Middle frontal gyrus (tissue), 1 donor: ENCODE results near the gene RBMX.
"Not testable (repeated sequence)": the region's sequence is repeated elsewhere in the genome, so short reads cannot be mapped to it uniquely, and the experiment has no call there.

Source experiments
- DNase-seq: peaks from one replicate; pipeline ENCODE4 v3.0.0-alpha.2; 2015; ENCODE audit warnings: low spot score; ENCODE audit errors: extremely low spot score

The RBMX gene

GRCh38 chrX:136880452-136881013 is at the start of gene RBMX:
Gene RBMX (minus strand): TSS chrX:136880725. CDS start chrX:136879427, 1,298 bp downstream.
- peak; percentile 82 for DNase-seq

GRCh38 chrX:136921438-136921837 is 40.9 kb upstream of the RBMX start:
- not testable (repeated sequence) for DNase-seq

- DNase-seq, result no peak
These were observed 39.5 kb upstream of the RBMX start for GRCh38 chrX:136920001-136920400.

GRCh38 chrX:136916827-136917226 is 36.3 kb upstream of the RBMX start:
- DNase-seq, result no peak

GRCh38 chrX:136911661-136912060 is 31.1 kb upstream of the RBMX start:
- DNase-seq, result not testable (repeated sequence)

GRCh38 chrX:136911253-136911652 is 30.7 kb upstream of the RBMX start:
- DNase-seq, result no peak

- no peak for DNase-seq
These were observed 30.1 kb upstream of the RBMX start for GRCh38 chrX:136910565-136911035.

GRCh38 chrX:136909706-136910564 is 29.4 kb upstream of the RBMX start:
- no peak for DNase-seq

- peak; percentile 31 for DNase-seq
These were observed 28.7 kb upstream of the RBMX start for GRCh38 chrX:136909119-136909705.

GRCh38 chrX:136907621-136908020 is 27.1 kb upstream of the RBMX start:
- DNase-seq, result no peak

GRCh38 chrX:136906921-136907510 is 26.5 kb upstream of the RBMX start:
- no peak for DNase-seq

GRCh38 chrX:136904067-136904466 is 23.5 kb upstream of the RBMX start:
- DNase-seq, result not testable (repeated sequence)

GRCh38 chrX:136900071-136900470 is 19.5 kb upstream of the RBMX start:
- not testable (repeated sequence) for DNase-seq

GRCh38 chrX:136899221-136899620 is 18.7 kb upstream of the RBMX start:
- DNase-seq, result no peak

GRCh38 chrX:136898752-136899151 is 18.2 kb upstream of the RBMX start:
- not testable (repeated sequence) for DNase-seq

GRCh38 chrX:136896121-136896914 is 15.8 kb upstream of the RBMX start:
- DNase-seq, result no peak

GRCh38 chrX:136892412-136892811 is 11.9 kb upstream of the RBMX start:
- no peak for DNase-seq

- not testable (repeated sequence) for DNase-seq
These were observed 10.1 kb upstream of the RBMX start for GRCh38 chrX:136890596-136890995.

GRCh38 chrX:136889269-136889668 is 8.7 kb upstream of the RBMX start:
- no peak for DNase-seq

GRCh38 chrX:136880003-136880451 is 498 bp downstream of the RBMX start:
- no peak for DNase-seq
